Thyroid gland (tissue), 4 donors: ENCODE results near the gene PTPRE. TPM values are rescaled to one million over a fixed set of nuclear protein-coding genes. Genes with fewer than 3 reads are reported as not detected.
A peak's percentile ranks its signal among the peaks of the same experiment; 100 is the strongest.

Experiments used
- DNase-seq, 2 donors: peaks; one replicate each; pipeline ENCODE4 v3.0.0-alpha.2; 2019
- H3K27ac ChIP-seq, 3 donors: fragments of 200-600 bp; sonication (generic); 1 replicate in 2 of 3; 2 replicates in 1 of 3; pipeline ENCODE4 v1.5.1; 2016 to 2019; ENCODE audit warnings: mild to moderate bottlenecking in 1 of 3, moderate library complexity in 1 of 3
- H3K27me3 ChIP-seq: fragments of 200-600 bp; sonication (generic); one replicate; pipeline ENCODE4 v1.5.1; 2019
- H3K36me3 ChIP-seq, 2 donors: fragments of 200-600 bp; sonication (generic); one replicate each; pipeline ENCODE4 v1.5.1; 2016 to 2019
- H3K4me1 ChIP-seq, 2 donors: fragments of 200-600 bp; sonication (generic); one replicate each; pipeline ENCODE4 v1.5.1; 2017 to 2019
- H3K4me3 ChIP-seq, 3 donors: fragments of 200-600 bp; sonication (generic); replicated peaks in 1 of 3; 1 replicate in 2 of 3; 2 replicates in 1 of 3; pipeline ENCODE4 v1.5.1; 2016; ENCODE audit warnings: mild to moderate bottlenecking in 1 of 3
- H3K9me3 ChIP-seq: fragments of 200-600 bp; sonication (generic); one replicate; pipeline ENCODE4 v1.5.1; 2017
- CTCF ChIP-seq, 6 experiments: fragments of 200-600 bp in 3 of 6; fragments of 450-650 bp in 3 of 6; sonication (generic) in 3 of 6; IDR thresholded peaks; one replicate each; pipeline ENCODE4 v1.5.1; 2016 to 2019; ENCODE audit warnings: antibody characterized with exemption in 6 of 6, mild to moderate bottlenecking in 2 of 6, inconsistent platforms in 1 of 6, moderate library complexity in 1 of 6
- POLR2A ChIP-seq, 2 donors: fragments of 450-650 bp; IDR thresholded peaks; one replicate each; pipeline ENCODE4 v1.6.1; 2017; ENCODE audit warnings: antibody characterized with exemption in 2 of 2, mild to moderate bottlenecking in 2 of 2, moderate library complexity in 1 of 2
- WGBS, 2 donors: methylation state at CpG; one replicate each; pipeline ENCODE4 v1.1.5; 2017; 5-methylcytosine and 5-hydroxymethylcytosine counted together
- intact Hi-C: fragments of 100-400 bp; cut with DNase I; formaldehyde crosslinking; loops from one replicate; pipeline ENCODE4 v1.15.1; 2023
- total RNA-seq, 4 donors: library from RNA; depleted of rRNA; stranded (reverse); fragments of >200 nt; gene quantifications; one replicate each; pipeline ENCODE4 v1.2.3, GENCODE V29; 2016

PTPRE gene
- total RNA-seq, 4 donors from 2014 or later = 16.8 to 25.0 (median 19.4) TPM

- Histone ChIP-seq H3K36me3 (no peaks in the 10 kb centered on the region), H3K4me3 (no peak overlapping the region), H3K4me1 (peaks cover 24 to 28% of the 10 kb centered on the region in 2 donors), H3K9me3 (no peaks in the 10 kb centered on the region), H3K27me3 (no peaks in the 10 kb centered on the region), H3K27ac (peak overlapping the region; percentile 3 to 89 (median 80))
- TF ChIP-seq POLR2A (IDR thresholded peaks at IDR 0.05) = no peak
- no peak for TF ChIP-seq CTCF (IDR thresholded peaks at IDR 0.05)
- 19 to 20% methylated on average over 15 of the region's 15 CpGs for WGBS, 2 donors
- no peak for DNase-seq
- intact Hi-C loops = no loop called here
Observed at GRCh38 chr10:127990846-127991542, 84.1 kb downstream of the PTPRE start.

- TF ChIP-seq POLR2A (IDR thresholded peaks at IDR 0.05) (no peak), CTCF (IDR thresholded peaks at IDR 0.05) (no peak)
- no peaks in the 10 kb centered on the region for H3K27me3 ChIP-seq
- peak overlapping the region; percentile 3 to 89 (median 80) for H3K27ac ChIP-seq
- DNase-seq = no peak
- intact Hi-C loops = no loop called here
- H3K36me3 ChIP-seq = no peaks in the 10 kb centered on the region
- no peak overlapping the region for H3K4me3 ChIP-seq
- H3K4me1 ChIP-seq = peaks cover 24 to 28% of the 10 kb centered on the region in 2 donors
- H3K9me3 ChIP-seq = no peaks in the 10 kb centered on the region
- WGBS, 2 donors = 73 to 80% methylated on average over 8 of the region's 8 CpGs
Observed at GRCh38 chr10:127991543-127992255, 84.8 kb downstream of the PTPRE start.

- no peak overlapping the region for H3K4me3 ChIP-seq
- DNase-seq = no peak
- TF ChIP-seq POLR2A (IDR thresholded peaks at IDR 0.05) (no peak), CTCF (IDR thresholded peaks at IDR 0.05) (no peak)
- no peaks in the 10 kb centered on the region for H3K9me3 ChIP-seq
- 86 to 97% methylated on average over 5 to 8 of the region's 8 CpGs for WGBS, 2 donors
- H3K27ac ChIP-seq = peak overlapping the region in 2 of 3 donors; percentile 80 to 89
- no peaks in the 10 kb centered on the region for H3K27me3 ChIP-seq
- H3K36me3 ChIP-seq = no peaks in the 10 kb centered on the region
- intact Hi-C loops = no loop called here
- peaks cover 24 to 32% of the 10 kb centered on the region in 2 donors for H3K4me1 ChIP-seq
Observed at GRCh38 chr10:127992376-127992775, 85.5 kb downstream of the PTPRE start.

GRCh38 chr10:127993056-127993690 is 86.3 kb downstream of the PTPRE start:
- DNase-seq = no peak
- TF ChIP-seq POLR2A (IDR thresholded peaks at IDR 0.05) (no peak), CTCF (IDR thresholded peaks at IDR 0.05) (no peak)
- no peaks in the 10 kb centered on the region for H3K9me3 ChIP-seq
- peak overlapping the region in 1 of 3 donors; percentile 23 for H3K27ac ChIP-seq
- WGBS, 2 donors = 88 to 93% methylated on average over 12 of the region's 12 CpGs
- H3K36me3 ChIP-seq = no peaks in the 10 kb centered on the region
- peaks cover 24 to 37% of the 10 kb centered on the region in 2 donors for H3K4me1 ChIP-seq
- no peaks in the 10 kb centered on the region for H3K27me3 ChIP-seq
- intact Hi-C loops = no loop called here
- H3K4me3 ChIP-seq = no peak overlapping the region
